K562 (cell line): ENCODE results near the gene APOO. TPM values are rescaled to one million over a fixed set of nuclear protein-coding genes. Genes with fewer than 3 reads are reported as not detected.

Experiments
- ATAC-seq: fragments of 200-7000 bp; cut with Tn5 transposase; 3 replicates; pipeline ENCODE4 v1.9.1; 2020; ENCODE audit warnings: moderate library complexity
- BruUV-seq: library from RNA; stranded (reverse); fragments of 400-500 nt; replicated peaks from 2 replicates; lab custom pipeline; 2021; lab: Mats Ljungman, UMichigan
- CTCF ChIA-PET: fragments of 300-600 bp; formaldehyde crosslinking; extraction: SDS; loops from one replicate; lab custom pipeline; 2021; ENCODE audit warnings: low intra/inter-chr PET ratio; lab: Yijun Ruan, JAX
- POLR2A ChIA-PET: fragments of 300-600, 350-650 bp; sonication (Branson Sonifier 250); formaldehyde crosslinking; extraction: SDS; loops from one replicate; lab custom pipeline; 2021; ENCODE audit warnings: antibody characterized with exemption, inconsistent platforms; lab: Yijun Ruan, JAX
- DNase-seq, 4 experiments: peaks; one replicate each; pipeline versions ENCODE4 v3.0.0 to v3.0.0-alpha.2; 2011 to 2018; ENCODE audit warnings: low spot score in 3 of 4, mixed read lengths in 3 of 4; ENCODE audit errors: extremely low read depth in 1 of 4
- FAIRE-seq: peaks from 2 replicates; lab custom pipeline; 2011; peaks lifted over from hg19 to GRCh38; lab: Jason Lieb, UNC
- H2AFZ ChIP-seq: 2 replicates; pipeline ENCODE4 v1.6.0; 2011; ENCODE audit warnings: low read depth, low read length, control low read depth, inconsistent platforms
- H3K27ac ChIP-seq: fragments of 200-600 bp; 3 replicates; pipeline ENCODE4 v1.8.0; 2011; ENCODE audit warnings: low read depth, mild to moderate bottlenecking, control low read depth, inconsistent platforms, low read length, moderate library complexity, mixed read lengths; ENCODE audit errors: extremely low read depth
- H3K27me3 ChIP-seq, 2 experiments: fragments of 300-600 bp in 1 of 2; 2 replicates in 1 of 2; 3 replicates in 1 of 2; pipeline versions ENCODE4 v1.6.0 to v1.8.0; 2011; ENCODE audit warnings: inconsistent platforms in 2 of 2, low read length in 2 of 2, mild to moderate bottlenecking in 1 of 2, mixed read lengths in 1 of 2, moderate library complexity in 1 of 2; ENCODE audit not compliant: control insufficient read depth in 2 of 2, insufficient read depth in 2 of 2
- H3K36me3 ChIP-seq: fragments of 300-600 bp; 3 replicates; pipeline ENCODE4 v1.8.0; 2011; ENCODE audit warnings: mild to moderate bottlenecking, low read length, inconsistent platforms; ENCODE audit not compliant: control insufficient read depth, insufficient read depth
- H3K4me1 ChIP-seq, 2 experiments: fragments of 200-600 bp in 1 of 2; replicated peaks in 1 of 2; 2 replicates in 1 of 2; 3 replicates in 1 of 2; pipeline versions ENCODE4 v1.5.1 to v1.8.0; 2011; ENCODE audit warnings: inconsistent platforms in 2 of 2, low read length in 2 of 2, mild to moderate bottlenecking in 1 of 2, mixed read lengths in 1 of 2, moderate library complexity in 1 of 2; ENCODE audit not compliant: control insufficient read depth in 2 of 2, insufficient read depth in 2 of 2
- H3K4me2 ChIP-seq: 2 replicates; pipeline ENCODE4 v1.6.1; 2011; ENCODE audit warnings: low read length, control low read depth, inconsistent platforms, mixed read lengths; ENCODE audit not compliant: insufficient read depth
- H3K4me3 ChIP-seq: fragments of 200-600 bp; sonication (generic), shearing (Covaris generic); 2 replicates; pipeline ENCODE4 v1.5.1; 2016; ENCODE audit warnings: control low read depth, inconsistent platforms
- H3K79me2 ChIP-seq: fragments of 200-600 bp; 3 replicates; pipeline ENCODE4 v1.8.0; 2011; ENCODE audit warnings: low read length, inconsistent platforms; ENCODE audit not compliant: control insufficient read depth, insufficient read depth
- H3K9ac ChIP-seq, 2 experiments: 2 replicates each; pipeline versions ENCODE4 v1.6.0 to v1.6.1; 2011; ENCODE audit warnings: low read depth in 2 of 2, low read length in 2 of 2, control low read depth in 1 of 2, inconsistent platforms in 1 of 2, mild to moderate bottlenecking in 1 of 2, mixed read lengths in 1 of 2; ENCODE audit not compliant: insufficient read depth in 1 of 2
- H3K9me1 ChIP-seq: one replicate; pipeline ENCODE4 v1.6.0; 2011; ENCODE audit warnings: inconsistent platforms, mild to moderate bottlenecking, low read length, moderate library complexity; ENCODE audit not compliant: control insufficient read depth, insufficient read depth
- H3K9me3 ChIP-seq: replicated peaks from 2 replicates; pipeline ENCODE4 v1.5.1; 2011; ENCODE audit warnings: low read depth, low read length, inconsistent platforms; ENCODE audit not compliant: control insufficient read depth, insufficient read depth
- H4K20me1 ChIP-seq: replicated peaks from 2 replicates; pipeline ENCODE4 v1.6.1; 2011; ENCODE audit warnings: low read length, inconsistent platforms, mixed read lengths; ENCODE audit not compliant: control insufficient read depth, insufficient read depth
- MYNN ChIP-seq, 2 experiments: sonication (generic); formaldehyde crosslinking in 1 of 2; IDR thresholded peaks; 2 replicates each; pipeline versions ENCODE4 v1.5.0 to v1.6.1; 2016 to 2020; ENCODE audit warnings: antibody characterized with exemption in 1 of 2, missing genetic modification reagents in 1 of 2
- PHB ChIP-seq: fragments of 250-450 bp; sonication (Bioruptor Pico); IDR thresholded peaks from 2 replicates; pipeline ENCODE4 v1.5.0; 2021
- SAFB2 ChIP-seq: fragments of 200-400 bp; formaldehyde crosslinking; IDR thresholded peaks from 2 replicates; pipeline ENCODE4 v1.6.1; 2018; ENCODE audit warnings: borderline replicate concordance, low read length, low read depth, moderate library complexity; ENCODE audit not compliant: severe bottlenecking
- SLC30A9 ChIP-seq: fragments of 250-450 bp; sonication (Bioruptor Pico); IDR thresholded peaks from 2 replicates; pipeline ENCODE4 v1.8.0; 2022; ENCODE audit warnings: mild to moderate bottlenecking, moderate library complexity
- ZBTB17 ChIP-seq: fragments of 450-650 bp; formaldehyde crosslinking; IDR thresholded peaks from 2 replicates; pipeline ENCODE4 v1.4.0; 2020; ENCODE audit warnings: mild to moderate bottlenecking
- ZNF444 ChIP-seq: fragments of 250-450 bp; sonication (Bioruptor Pico); IDR thresholded peaks from 2 replicates; pipeline ENCODE4 v1.4.0; 2020; ENCODE audit warnings: mild to moderate bottlenecking, moderate library complexity
- WGBS: fragments of 100-300 bp; shearing (Covaris generic); methylation state at CpG from one replicate; pipeline ENCODE4 v1.1.6; 2016; ENCODE audit warnings: low coverage, mixed read lengths; ENCODE audit not compliant: insufficient coverage; ENCODE audit errors: missing lambda C conversion rate; 5-methylcytosine and 5-hydroxymethylcytosine counted together
- in situ Hi-C: fragments of 300-500 bp; cut with MboI; formaldehyde crosslinking; loops from 4 replicates; pipeline ENCODE4 v1.15.0; 2018; ENCODE audit warnings: inconsistent platforms, mixed read lengths
- intact Hi-C: fragments of 100-400 bp; cut with micrococcal nuclease; formaldehyde crosslinking; loops from 2 replicates; pipeline ENCODE4 v1.14.2; 2022
- polyA plus RNA-seq, 8 experiments: library from polyadenylated mRNA; depleted of rRNA in 4 of 8; stranded (reverse) in 5 of 8; unstranded in 3 of 8; fragments of >200 nt; fragmentation: Nextera tagmentation in 2 of 8; fragmentation: Illumina TruSeq in 1 of 8; extraction: Ambion mirVana in 2 of 8; extraction: Trizol in 1 of 8; gene quantifications; 2 replicates each; pipeline versions ENCODE4 v1.2.1 to v1.2.3, GENCODE V29; 2011 to 2014; ENCODE audit warnings: inconsistent platforms in 1 of 8, missing spikeins in 1 of 8
- total RNA-seq, 7 experiments: library from RNA; depleted of rRNA in 6 of 7; stranded (reverse); fragments of >200 nt in 6 of 7; fragmentation: Illumina TruSeq in 2 of 7; extraction: Trizol in 2 of 7; gene quantifications; 2 replicates each; pipeline versions ENCODE4 v1.2.1 to v1.2.3, GENCODE V29; 2011 to 2021; ENCODE audit warnings: low replicate concordance in 1 of 7
- TF ChIP-seq, protein P1 (sequence below), 2 experiments: fragments of 250-450 bp in 1 of 2; fragments of 450-650 bp in 1 of 2; sonication (Bioruptor Pico) in 1 of 2; IDR thresholded peaks; 2 replicates each; pipeline versions ENCODE4 v1.6.1 to v1.8.0; 2016 to 2021; ENCODE audit warnings: mild to moderate bottlenecking in 2 of 2, moderate library complexity in 2 of 2, missing compliant biosample characterization in 1 of 2, missing genetic modification characterization in 1 of 2
- TF ChIP-seq, protein P2 (sequence below): fragments of 450-650 bp; IDR thresholded peaks from 2 replicates; pipeline ENCODE4 v1.6.1; 2018; ENCODE audit not compliant: partially characterized antibody

The APOO gene
- total and polyA plus RNA-seq, 9 of the 15 experiments (the other 6 are each of a cell fraction or from before 2014, with no cell fraction given): 37.3 to 76.4 (median 60.8) TPM

DNA sequence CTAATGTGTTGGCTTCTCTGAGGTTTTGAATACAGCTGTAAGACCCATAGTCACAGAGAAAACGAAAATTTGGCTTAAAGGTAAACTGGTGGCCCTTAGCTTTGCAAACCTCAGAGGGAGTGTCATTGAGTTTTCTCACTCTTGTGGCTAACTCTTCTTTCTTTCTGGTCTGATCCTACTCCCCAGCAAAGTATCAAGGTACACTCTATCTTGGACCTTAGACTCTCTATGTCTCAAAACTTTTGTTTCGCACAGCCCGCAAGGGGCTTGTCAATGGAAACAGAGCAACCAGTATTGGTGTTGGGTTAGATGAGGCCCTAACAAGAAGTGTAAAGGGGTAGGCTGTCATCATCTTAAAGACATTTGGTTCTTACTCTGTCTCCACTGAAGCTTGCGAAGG is 19.8 kb downstream of the APOO start:
- Histone ChIP-seq H3K36me3 (no peaks in the 10 kb centered on the region), H3K4me3 (no peak overlapping the region), H3K27ac (no peak overlapping the region), H3K79me2 (peaks cover 9% of the 10 kb centered on the region), H3K27me3 (no peaks in the 10 kb centered on the region), H3K4me2 (no peak overlapping the region), H4K20me1 (no peaks in the 10 kb centered on the region), H3K4me1 (peaks cover 13 to 18% of the 10 kb centered on the region in 2 experiments), H3K9me1 (no peaks in the 10 kb centered on the region), H3K9me3 (no peaks in the 10 kb centered on the region), H3K9ac (no peak overlapping the region), H2AFZ (no peak overlapping the region)
- CTCF ChIA-PET: no interaction called here
- in situ Hi-C loops: no loop called here
- FAIRE-seq (no peak), ATAC-seq (no peak), DNase-seq (no peak)
- WGBS: 79% methylated on average over 3 of the region's 4 CpGs
- TF ChIP-seq ZNF444: no peak
- no peak for TF ChIP-seq SAFB2
- no peak for TF ChIP-seq MYNN (IDR thresholded peaks at IDR 0.05)
- TF ChIP-seq MYNN (CRISPR knock-in tag; IDR thresholded peaks at IDR 0.05): no peak
- TF ChIP-seq, protein P1, sequence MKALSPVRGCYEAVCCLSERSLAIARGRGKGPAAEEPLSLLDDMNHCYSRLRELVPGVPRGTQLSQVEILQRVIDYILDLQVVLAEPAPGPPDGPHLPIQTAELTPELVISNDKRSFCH (CRISPR knock-in tag; IDR thresholded peaks at IDR 0.05): no peak
- TF ChIP-seq, protein P1 (tag; IDR thresholded peaks at IDR 0.05): no peak
- no peak for TF ChIP-seq SLC30A9 (CRISPR knock-in tag)
- TF ChIP-seq, protein P2, sequence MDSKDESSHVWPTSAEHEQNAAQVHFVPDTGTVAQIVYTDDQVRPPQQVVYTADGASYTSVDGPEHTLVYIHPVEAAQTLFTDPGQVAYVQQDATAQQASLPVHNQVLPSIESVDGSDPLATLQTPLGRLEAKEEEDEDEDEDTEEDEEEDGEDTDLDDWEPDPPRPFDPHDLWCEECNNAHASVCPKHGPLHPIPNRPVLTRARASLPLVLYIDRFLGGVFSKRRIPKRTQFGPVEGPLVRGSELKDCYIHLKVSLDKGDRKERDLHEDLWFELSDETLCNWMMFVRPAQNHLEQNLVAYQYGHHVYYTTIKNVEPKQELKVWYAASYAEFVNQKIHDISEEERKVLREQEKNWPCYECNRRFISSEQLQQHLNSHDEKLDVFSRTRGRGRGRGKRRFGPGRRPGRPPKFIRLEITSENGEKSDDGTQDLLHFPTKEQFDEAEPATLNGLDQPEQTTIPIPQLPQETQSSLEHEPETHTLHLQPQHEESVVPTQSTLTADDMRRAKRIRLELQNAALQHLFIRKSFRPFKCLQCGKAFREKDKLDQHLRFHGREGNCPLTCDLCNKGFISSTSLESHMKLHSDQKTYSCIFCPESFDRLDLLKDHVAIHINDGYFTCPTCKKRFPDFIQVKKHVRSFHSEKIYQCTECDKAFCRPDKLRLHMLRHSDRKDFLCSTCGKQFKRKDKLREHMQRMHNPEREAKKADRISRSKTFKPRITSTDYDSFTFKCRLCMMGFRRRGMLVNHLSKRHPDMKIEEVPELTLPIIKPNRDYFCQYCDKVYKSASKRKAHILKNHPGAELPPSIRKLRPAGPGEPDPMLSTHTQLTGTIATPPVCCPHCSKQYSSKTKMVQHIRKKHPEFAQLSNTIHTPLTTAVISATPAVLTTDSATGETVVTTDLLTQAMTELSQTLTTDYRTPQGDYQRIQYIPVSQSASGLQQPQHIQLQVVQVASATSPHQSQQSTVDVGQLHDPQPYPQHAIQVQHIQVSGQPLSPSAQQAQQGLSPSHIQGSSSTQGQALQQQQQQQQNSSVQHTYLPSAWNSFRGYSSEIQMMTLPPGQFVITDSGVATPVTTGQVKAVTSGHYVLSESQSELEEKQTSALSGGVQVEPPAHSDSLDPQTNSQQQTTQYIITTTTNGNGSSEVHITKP: no peak
- TF ChIP-seq PHB (CRISPR knock-in tag): no peak
- no peak for TF ChIP-seq ZBTB17 (CRISPR knock-in tag)
- intact Hi-C loops: no loop called here
- POLR2A ChIA-PET: interaction anchor here (0.6 to 0.7 kb wide), 2 partner anchors 14 to 15 kb away, joined by 3 read pairs; no protein-coding TSS in a partner anchor
- BruUV-seq: no TSS peak
